Colonic mucosa (tissue), 4 donors: Measurements from ENCODE around the gene AGL. TPM values are rescaled to one million over a fixed set of nuclear protein-coding genes. Genes with fewer than 3 reads are reported as not detected.

ENCODE experiments used
- DNase-seq: peaks from one replicate; pipeline ENCODE4 v3.0.0-alpha.2; 2020
- H3K27ac ChIP-seq: fragments of 200-600 bp; one replicate; pipeline ENCODE4 v1.8.0; 2021
- H3K27me3 ChIP-seq: fragments of 200-600 bp; one replicate; pipeline ENCODE4 v1.8.0; 2021
- H3K36me3 ChIP-seq: fragments of 200-600 bp; one replicate; pipeline ENCODE4 v1.8.0; 2021
- H3K4me1 ChIP-seq: fragments of 200-600 bp; one replicate; pipeline ENCODE4 v1.8.0; 2021; ENCODE audit warnings: mild to moderate bottlenecking
- H3K4me3 ChIP-seq: fragments of 200-600 bp; one replicate; pipeline ENCODE4 v1.8.0; 2021
- H3K9ac ChIP-seq, 2 donors: one replicate each; pipeline ENCODE4 v1.7.0; 2013; ENCODE audit warnings: control low read depth in 2 of 2, low read depth in 2 of 2, low read length in 2 of 2
- H3K9me3 ChIP-seq: fragments of 200-600 bp; one replicate; pipeline ENCODE4 v1.8.0; 2021
- intact Hi-C: fragments of 100-400 bp; cut with DNase I; formaldehyde crosslinking; loops from one replicate; pipeline ENCODE4 v1.14.1; 2022
- total RNA-seq, 2 donors: library from RNA; stranded (reverse); fragmentation: NEBNext Ultra II Directional in 1 of 2; extraction: Animal tissue kit (Norgen Biotek cat#: 25700) in 1 of 2; gene quantifications; one replicate each; pipeline ENCODE4 v1.2.1, GENCODE V29; 2021
- TF ChIP-seq, protein P1 (sequence below): fragments of 200-600 bp; IDR thresholded peaks from one replicate; pipeline ENCODE4 v1.8.0; 2022; ENCODE audit warnings: antibody characterized with exemption, mild to moderate bottlenecking
- donor health status: healthy.
- donor health status: DM: no; HTN: no; CAD: no.
- donor health status: DM: no; HTN: no; CAD: no.

The AGL gene
- total RNA-seq, 2 donors from 2014 or later, result 17.9 to 27.5 TPM

DNA sequence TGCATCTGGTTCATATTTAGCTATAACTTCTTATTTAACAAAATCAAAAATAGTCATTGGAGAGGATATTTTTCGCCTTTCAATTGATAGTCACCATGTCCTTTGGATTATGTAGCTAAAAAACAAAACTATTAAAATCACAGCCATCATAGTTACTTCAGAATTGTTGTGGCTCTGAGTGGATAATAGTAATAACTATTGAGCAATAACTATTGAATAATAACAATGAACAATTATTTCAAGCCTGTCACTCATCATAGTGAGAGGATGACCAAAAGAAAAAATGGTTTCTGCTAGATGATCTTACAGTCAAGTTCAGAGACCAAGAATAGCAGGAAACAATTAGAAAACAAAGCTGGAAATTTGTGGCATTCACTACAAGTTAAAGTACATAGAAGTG, 38.4 kb upstream of the AGL start:
- Histone ChIP-seq H3K4me1 (no peaks in the 10 kb centered on the region), H3K9ac (no peak overlapping the region), H3K36me3 (no peaks in the 10 kb centered on the region), H3K27ac (no peak overlapping the region), H3K9me3 (no peaks in the 10 kb centered on the region), H3K27me3 (no peaks in the 10 kb centered on the region), H3K4me3 (no peak overlapping the region)
- intact Hi-C loops, result no loop called here
- no peak for DNase-seq
- TF ChIP-seq, protein P1, sequence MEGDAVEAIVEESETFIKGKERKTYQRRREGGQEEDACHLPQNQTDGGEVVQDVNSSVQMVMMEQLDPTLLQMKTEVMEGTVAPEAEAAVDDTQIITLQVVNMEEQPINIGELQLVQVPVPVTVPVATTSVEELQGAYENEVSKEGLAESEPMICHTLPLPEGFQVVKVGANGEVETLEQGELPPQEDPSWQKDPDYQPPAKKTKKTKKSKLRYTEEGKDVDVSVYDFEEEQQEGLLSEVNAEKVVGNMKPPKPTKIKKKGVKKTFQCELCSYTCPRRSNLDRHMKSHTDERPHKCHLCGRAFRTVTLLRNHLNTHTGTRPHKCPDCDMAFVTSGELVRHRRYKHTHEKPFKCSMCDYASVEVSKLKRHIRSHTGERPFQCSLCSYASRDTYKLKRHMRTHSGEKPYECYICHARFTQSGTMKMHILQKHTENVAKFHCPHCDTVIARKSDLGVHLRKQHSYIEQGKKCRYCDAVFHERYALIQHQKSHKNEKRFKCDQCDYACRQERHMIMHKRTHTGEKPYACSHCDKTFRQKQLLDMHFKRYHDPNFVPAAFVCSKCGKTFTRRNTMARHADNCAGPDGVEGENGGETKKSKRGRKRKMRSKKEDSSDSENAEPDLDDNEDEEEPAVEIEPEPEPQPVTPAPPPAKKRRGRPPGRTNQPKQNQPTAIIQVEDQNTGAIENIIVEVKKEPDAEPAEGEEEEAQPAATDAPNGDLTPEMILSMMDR, result no peak

DNA sequence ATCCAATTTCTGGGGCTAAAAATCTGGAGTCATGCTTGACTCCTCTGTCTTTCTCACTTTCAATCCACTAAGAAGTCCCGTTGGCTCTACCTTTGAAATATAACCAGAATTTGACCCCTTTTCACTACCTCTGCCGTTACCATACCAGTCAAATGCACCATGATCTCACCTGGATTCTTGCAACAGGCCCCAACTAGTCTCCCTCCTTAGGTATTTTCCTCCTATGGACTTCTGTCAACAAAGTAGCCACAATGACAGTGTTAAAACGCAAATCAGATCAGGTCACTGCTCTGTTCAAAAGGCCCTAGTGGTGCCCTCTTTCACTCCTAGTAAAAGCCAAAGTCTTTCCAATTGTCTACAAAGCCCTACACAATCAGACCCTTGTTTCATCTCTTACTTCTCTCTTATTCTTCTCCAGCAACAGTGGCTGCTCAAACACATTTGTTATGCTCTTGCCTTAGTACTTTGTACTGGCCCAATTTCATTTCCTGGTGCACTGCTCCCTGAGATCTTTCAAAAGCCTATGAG, 35.7 kb upstream of the AGL start:
- TF ChIP-seq, protein P1, result no peak
- intact Hi-C loops, result no loop called here

DNA sequence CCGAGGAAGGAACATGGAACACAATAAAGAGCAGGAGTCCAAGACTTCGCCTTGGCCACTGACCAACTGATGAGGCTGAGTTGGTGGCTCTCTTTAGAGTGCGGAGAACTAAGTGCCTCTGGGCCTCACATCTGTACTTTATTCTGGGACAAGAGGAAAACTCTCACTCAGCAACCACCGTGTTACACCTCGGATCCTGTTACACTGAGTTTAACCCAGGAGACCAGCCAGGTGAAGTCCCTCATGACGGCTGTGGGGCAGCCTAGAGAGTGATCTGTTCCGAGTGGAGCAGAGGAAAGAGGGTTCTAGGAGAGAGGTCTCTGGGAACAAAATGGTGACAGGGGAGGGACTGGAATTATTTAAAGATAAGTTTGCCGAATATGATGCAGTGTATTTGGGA, 33.5 kb upstream of the AGL start:
- Histone ChIP-seq H3K36me3 (no peaks in the 10 kb centered on the region), H3K9ac (no peak overlapping the region), H3K4me1 (no peaks in the 10 kb centered on the region), H3K9me3 (no peaks in the 10 kb centered on the region), H3K27me3 (no peaks in the 10 kb centered on the region), H3K27ac (no peak overlapping the region), H3K4me3 (no peak overlapping the region)
- intact Hi-C loops, result no loop called here
- TF ChIP-seq, protein P1, result no peak
- DNase-seq, result no peak

More for the DNA sequence above, 35.7 kb upstream of the AGL start:
- Histone ChIP-seq H3K4me1 (no peaks in the 10 kb centered on the region), H3K4me3 (no peak overlapping the region), H3K9me3 (no peaks in the 10 kb centered on the region), H3K36me3 (no peaks in the 10 kb centered on the region), H3K27me3 (no peaks in the 10 kb centered on the region), H3K9ac (no peak overlapping the region), H3K27ac (no peak overlapping the region)
- DNase-seq, result no peak

- Histone ChIP-seq H3K4me1 (no peaks in the 10 kb centered on the region), H3K36me3 (no peaks in the 10 kb centered on the region), H3K27me3 (no peaks in the 10 kb centered on the region), H3K9ac (no peak overlapping the region), H3K9me3 (no peaks in the 10 kb centered on the region), H3K4me3 (no peak overlapping the region), H3K27ac (no peak overlapping the region)
- intact Hi-C loops, result no loop called here
- no peak for DNase-seq
- TF ChIP-seq, protein P1, result no peak
These were observed 32.0 kb upstream of the AGL start for GRCh38 chr1:99818063-99818699.

GRCh38 chr1:99820546-99820945, 29.6 kb upstream of the AGL start:
- no peaks in the 10 kb centered on the region for H3K27me3 ChIP-seq
- H3K27ac ChIP-seq, result no peak overlapping the region
- no peak overlapping the region for H3K9ac ChIP-seq
- no peaks in the 10 kb centered on the region for H3K4me1 ChIP-seq
- no peaks in the 10 kb centered on the region for H3K36me3 ChIP-seq
- no peak overlapping the region for H3K4me3 ChIP-seq
- DNase-seq, result no peak
- intact Hi-C loops, result no loop called here
- TF ChIP-seq, protein P1, result no peak
- H3K9me3 ChIP-seq, result no peaks in the 10 kb centered on the region
